SIG-M5 treated with dmso at 0.1 percent for 504 hours (cell line): ENCODE results near the gene RNU1-4.
"Not testable (repeated sequence)": the region's sequence is repeated elsewhere in the genome, so short reads cannot be mapped to it uniquely, and the experiment has no call there.

Source experiments
- DNase-seq: peaks from one replicate; lab custom pipeline; 2025; ENCODE audit not compliant: unreplicated experiment; lab: John Stamatoyannopoulos, UW

Gene RNU1-4

DNA sequence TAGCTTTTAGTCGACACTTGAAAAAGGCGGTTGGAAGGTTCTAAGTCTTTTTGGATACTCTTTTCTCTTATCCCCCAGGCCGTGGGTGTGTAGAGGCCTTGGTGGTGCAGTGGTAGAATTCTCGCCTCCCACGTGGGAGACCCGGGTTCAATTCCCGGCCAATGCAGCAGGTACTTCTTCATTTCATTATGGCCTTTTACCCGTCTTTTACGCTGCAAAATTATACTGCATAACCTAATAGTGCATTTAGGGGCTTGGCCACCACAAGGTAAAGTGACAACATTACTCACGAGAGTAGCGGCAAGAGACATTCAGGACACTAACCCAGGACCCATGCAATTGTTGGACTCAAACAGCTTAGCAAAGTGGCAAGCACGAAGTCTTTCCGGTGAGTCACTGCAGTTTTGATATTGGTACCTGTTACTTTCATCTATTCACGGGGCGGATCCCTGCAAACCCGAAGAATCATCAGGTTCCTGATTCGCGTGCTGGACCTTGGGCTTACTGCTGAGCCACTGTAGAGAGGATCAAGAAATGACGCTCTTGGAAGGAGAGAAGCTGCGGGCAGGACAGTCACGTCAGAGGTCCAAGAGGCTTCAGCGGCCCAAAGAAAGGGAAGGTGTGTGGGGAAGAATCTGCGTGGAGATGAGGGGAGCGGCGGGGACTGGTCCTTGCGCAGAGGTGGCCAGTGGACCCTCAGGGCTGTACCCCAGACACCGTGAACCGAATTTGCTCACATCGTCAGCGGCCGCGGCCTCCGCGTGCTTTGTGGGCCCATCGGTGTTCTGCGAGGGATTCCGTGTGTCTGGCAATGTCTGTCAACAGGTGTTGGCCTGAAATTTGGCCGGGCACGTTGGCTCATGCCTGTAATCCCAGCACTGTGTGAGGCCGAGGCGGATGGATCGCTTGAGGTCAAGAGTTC is 12.9 kb upstream of the RNU1-4 start:
- DNase-seq, result peak; percentile 33

DNA sequence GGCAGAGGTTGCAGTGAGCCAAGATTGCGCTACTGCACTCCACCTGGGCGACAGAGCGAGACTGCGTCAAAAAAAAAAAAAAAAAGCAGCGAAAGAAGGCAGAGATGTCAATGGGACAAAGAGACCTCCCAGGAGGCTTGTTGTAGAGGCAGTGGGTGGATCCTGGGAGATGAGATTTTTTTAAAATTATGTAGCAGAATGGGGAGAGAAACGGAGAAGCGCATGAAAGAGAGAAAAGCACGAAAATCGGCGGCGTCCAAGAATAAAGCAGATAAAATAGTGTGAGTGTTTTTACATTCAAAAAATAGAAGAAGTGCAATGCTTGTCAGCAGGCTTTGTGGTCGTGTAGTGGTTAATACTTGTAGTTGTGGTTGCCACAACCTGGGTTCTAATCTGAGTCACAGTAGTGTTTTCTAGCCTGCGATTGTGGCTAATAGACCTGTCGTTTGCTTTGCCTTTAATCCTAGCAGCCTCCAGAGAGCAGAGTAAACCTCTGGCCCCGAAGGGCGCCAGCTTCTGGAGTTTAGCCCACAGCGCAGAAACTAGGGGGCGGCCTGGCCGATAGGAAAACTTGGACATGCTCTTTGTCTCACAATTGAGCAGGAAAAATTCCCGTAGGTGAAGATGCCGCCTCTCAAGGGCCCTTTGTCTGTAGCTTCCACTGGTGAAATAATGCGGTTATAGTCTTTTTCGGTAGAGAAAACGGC is 11.9 kb upstream of the RNU1-4 start:
- DNase-seq, result not testable (repeated sequence)

DNA sequence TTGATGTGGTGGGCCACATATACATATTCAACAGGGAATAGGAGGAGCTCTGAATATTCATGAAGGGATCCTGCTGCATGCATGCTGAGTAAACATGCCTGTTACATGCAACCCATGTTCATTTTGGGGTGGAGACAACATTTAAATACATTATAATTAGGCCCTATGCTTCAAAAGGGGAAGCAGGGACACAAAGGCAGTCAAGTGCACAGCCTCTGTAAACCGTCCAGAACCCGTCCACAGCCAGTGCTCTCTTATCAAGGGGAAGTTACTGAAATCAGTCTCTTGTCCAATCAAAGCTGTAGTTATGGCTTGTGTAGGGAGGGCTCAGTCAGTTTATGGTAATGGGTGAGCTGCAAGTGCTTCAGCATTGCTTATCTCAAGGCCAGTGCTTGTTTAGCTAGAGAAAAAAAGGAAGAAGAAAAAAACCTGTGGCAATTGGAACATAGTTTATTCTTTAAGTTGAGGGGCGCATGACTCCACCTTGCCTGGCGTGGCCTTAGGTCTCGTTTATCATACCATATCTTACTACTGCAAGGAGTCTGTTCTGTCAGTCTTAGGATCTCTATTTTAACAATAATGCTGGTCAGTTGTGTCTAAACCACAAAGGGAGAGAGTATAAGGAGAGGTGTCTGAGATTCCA is 7.9 kb upstream of the RNU1-4 start:
- not testable (repeated sequence) for DNase-seq

DNA sequence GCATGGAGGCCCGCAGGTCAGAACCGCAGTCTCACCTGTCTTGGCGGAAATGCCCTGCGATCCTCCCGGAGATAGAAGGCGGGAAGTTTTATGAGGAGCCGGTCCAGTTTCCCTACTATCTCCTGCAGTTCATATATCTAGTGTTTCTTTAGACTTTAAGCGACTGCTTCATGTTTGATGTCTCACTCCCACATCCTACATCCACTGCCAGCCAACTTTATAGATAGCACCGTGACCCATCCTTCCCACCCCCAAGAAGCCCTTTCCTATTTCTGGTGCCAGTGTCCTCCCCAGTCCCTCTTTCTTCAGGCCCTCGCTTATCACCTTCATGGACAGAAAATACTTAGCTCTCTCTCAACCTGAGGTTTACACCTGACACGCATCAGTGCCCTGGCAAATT is 914 bp downstream of the RNU1-4 start:
- not testable (repeated sequence) for DNase-seq

DNA sequence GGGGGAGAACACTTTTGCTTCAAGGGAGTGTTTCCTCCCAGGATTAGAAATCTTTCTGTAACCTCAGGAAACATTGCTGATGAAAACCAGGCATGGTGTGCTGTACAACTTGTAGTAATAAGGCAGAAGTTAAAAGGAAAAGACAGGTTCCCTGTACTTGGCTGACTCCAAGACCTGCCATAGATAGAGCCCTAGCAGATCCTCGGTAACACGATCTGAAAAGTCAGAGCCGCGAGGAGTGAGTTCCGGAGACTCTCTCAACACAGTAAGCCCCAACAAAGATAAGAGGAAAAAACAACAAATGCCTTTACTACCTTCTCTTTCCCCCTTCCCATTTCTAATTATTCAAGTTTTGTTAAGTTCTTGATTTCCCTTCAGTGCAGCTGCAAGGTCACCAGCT is 7.3 kb downstream of the RNU1-4 start:
- DNase-seq, result not testable (repeated sequence)

DNA sequence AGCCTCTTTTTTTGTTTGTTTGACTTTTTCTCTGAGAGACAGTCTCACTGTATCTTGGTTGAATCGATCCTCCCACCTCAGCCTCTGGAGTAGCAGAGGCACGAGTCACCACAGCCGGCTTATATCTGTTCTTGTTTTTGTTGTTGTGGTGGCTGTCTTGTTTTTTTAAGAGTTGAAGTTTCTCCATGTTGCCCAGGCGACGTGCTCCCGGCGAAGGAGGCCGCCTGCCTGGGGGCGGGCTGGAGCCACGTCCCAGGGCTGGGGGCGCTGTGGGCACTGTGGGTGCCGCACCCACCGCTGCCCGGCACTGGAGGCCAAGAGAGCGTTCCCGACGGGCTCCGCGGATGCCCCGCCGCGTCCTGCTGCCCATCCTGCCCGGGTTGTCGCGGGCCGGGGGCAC is 8.4 kb downstream of the RNU1-4 start:
- DNase-seq, result not testable (repeated sequence)

DNA sequence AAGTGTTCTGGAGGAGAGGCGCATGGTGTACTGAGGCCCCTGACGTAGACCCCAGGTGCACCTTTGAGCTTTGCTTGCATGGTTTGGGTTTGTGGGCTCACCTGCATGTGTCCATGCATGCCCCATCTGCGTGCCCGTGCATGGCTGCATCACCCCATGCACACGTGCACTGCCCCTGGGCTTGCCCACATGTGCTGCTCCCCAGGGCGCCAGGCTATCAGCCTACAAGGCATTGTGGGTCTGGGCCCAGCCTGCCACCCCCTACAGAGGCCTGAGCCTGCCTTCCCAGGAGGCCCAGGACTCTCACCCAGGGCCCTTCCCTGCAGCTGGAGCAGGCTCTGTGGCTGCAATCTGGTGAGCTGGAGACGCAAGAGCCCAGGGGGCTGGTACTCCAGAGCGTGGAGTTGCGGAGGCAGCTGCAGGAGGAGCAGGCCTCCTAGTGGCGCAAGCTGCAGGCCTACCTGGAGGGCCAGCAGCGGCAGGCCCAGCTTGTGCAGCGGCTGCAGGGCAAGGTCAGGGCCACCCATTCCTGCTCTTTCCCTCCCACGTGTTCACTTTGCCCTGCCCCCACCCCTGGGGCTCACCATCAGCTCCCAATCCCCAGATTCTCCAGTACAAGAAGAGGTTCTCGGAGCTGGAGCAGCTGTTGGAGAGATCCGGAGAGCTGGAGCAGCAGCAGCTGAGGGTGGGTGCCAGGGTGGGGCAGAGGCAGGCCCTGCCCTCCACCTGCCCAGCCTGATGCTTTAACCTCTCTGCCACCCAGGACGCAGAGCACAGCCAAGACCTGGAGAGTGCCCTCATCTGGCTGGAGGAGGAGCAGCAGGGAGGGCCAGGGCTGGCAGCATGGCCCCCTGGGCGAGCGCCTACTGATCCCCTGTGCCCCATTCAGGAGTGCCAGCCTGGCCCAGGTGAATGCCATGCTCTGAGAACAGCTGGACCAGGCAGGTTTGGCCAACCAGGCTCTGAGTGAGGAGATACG is 9.9 kb downstream of the RNU1-4 start:
- DNase-seq, result not testable (repeated sequence)

DNA sequence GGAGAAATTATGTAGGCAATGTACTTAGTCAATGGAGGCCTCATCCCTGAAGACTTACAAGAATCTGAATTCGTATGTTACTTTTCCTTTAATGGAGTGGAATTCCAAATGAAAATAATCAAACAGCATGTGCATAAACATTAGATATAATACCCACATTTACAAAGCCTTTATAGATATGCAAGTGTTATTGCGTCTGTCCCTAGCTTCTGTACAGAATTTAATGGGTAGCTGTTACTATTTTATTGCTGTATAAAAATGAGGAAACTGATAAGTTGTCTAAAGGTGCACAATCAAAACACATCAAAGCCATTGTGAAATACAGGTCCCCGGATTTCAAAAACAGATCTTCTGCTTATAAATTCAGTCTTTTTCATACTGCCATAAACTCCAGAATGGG is 12.5 kb downstream of the RNU1-4 start:
- not testable (repeated sequence) for DNase-seq

DNA sequence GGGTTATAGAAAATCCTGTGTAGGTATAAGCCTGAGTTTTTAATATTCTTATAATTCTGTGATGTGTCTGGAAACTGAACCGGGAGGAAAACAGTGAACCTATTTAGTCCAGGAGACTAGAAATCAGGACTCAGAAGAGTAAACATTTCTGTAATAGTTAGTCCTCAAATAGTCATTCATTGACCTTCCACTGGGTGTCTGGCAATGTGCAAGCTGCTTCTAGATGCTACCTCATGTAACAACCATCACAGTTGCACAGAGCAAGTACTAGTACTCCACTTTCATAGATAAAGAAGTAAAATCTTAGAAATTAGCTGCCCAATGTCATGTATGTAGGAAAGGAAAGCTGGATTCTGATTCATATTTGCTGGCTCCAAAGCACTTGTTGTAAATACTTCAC is 15.1 kb downstream of the RNU1-4 start:
- DNase-seq, result not testable (repeated sequence)

DNA sequence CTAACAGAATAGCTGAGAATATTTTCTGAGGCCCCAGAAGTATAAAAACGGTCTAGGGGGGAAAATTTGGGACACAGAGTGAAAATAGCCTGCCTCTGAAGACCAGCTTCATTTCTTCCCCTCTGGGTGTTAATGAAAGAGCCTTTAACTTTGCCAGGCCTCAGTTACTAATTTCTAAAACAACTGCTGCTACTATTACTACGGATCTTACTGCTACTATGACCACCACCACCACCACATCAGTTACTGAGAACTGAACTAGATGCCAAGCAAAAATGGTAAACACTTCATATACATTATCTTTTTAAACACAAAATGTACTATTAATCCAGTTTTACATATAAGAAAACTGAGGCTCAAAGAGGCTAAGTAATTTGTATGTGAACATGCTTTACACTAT is 15.6 kb downstream of the RNU1-4 start:
- DNase-seq, result not testable (repeated sequence)

DNA sequence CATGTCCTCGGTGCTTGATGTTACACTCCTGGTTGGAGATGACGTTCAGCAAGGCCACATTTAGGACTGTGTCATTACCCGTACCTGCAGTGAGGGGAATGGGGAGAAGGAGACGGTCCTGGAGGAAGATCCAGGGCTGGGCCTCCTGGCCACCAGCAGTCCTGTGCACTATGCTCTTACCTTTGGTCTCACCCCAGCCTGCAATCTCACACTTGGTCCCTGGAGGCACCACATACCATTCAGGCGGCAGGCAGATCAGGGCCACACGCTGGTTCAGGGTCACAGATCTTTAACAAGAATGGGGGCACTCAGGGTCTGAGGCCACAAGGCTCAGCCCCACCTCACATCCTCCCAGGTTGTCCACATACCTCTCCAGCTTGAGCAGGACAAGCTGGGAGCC is 17.3 kb downstream of the RNU1-4 start:
- DNase-seq, result not testable (repeated sequence)

DNA sequence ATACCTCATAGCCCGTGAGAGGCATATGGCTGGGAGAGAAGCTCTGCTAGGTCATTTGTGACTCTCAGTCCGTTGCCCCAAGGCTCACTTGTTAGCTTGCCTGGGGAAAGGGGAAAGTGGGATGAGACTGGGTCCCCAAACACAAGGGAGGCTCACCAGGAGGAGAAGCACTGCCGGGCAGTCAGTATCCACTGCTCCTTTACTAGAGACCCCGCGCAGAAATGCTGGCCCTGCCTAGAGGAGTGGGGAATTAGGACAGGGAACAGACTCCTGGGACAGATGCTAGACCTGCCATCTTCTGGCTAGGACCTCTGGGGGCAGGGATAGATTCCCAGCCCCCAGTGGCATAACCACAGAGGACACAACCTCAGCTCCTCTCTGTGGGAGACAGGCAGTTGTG is 17.7 kb downstream of the RNU1-4 start:
- DNase-seq, result not testable (repeated sequence)

DNA sequence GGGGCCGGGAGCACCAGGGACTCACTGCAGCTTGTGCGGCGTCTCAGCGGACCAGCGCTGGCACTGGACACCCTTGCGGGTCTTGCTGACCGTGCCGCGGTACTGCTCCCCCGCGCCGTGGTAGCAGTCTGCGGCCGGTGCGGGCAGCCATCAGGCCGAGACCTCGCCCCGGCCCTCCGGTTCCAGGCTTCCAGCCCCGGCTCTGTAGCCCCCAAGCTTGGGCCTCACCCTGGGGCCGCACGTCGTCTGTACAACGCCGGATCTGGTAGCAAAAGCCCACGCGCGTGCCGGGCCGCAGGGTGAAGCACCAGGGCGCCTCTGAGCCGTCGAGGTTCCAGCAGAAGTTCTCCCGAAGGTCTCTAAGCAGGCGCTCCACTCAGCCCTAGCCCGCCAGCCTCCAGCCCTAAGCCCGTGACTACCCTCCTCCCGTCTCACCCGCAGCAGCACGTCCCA is 18.8 kb downstream of the RNU1-4 start:
- DNase-seq, result not testable (repeated sequence)

DNA sequence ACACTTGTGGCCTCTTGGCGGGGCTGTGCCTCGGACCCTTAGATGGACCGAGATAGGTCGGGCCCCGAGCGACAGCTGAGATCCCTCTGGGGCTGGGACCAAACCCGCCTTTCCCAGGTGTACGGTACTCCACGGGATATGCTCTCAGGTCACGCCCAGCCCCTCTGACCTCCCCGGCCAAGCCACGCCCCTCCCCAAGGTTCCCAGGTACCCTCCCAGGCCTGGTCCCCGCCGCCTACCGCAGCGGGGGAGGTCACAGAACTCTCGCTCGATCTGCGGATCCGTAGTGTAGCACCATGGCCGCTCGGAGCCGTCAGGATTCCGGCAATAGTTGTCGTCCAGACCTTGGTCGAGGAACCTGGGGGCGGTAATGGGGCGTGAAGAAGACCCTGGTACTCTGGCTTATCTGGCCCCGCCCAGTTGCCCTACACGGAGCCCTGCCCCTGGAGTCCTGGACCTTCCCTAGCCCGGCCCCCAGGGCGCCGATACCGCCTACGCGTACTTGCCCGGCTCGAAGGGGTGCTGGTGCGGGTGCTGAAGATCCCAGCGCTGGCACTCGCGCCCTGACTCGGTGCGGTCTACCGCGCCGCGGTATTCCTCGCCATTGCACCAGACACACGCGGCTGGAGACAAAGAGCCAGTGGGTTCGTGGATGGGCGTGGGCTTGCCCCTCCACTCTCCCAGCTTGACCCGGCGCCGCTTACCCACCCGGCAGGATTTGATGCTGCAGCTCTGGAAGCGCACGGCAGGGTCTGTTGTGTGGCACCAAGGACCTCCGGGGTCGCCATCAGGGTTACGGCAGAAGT is 19.5 kb downstream of the RNU1-4 start:
- not testable (repeated sequence) for DNase-seq

DNA sequence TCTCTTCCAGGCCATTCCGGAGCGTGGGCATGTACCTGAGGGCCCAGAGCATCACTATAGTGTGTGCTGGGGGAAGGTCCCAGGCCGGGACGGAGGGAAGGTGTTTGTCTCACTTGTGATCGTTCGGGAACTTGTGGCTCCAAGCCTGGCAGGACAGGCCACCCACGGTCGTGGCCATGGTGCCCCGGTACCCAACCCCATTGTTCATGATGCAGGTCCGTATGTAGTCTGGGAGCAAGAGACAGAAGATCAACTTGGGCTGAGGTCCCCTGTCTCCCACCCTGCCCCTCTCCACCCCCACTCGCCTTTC is 20.1 kb downstream of the RNU1-4 start:
- DNase-seq, result not testable (repeated sequence)

DNA sequence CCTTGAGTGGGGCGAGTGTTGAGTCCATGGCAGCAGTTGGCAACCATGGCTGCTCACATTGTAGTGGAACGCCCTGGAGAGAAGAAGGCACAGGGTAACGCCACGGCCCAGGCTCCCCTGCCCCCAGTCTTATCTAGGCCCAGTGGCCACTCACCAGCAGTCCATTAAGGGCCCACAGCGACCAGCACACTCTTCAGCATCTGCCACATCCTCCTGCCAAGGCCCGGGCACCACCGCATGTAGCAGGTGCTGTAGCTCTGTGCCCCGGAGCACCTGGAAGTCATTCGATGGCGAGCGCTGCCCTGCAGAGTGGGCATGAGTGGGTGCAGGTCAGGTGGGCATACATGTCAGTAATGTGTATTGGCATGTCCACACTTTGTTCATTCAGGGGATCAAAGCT is 20.5 kb downstream of the RNU1-4 start:
- not testable (repeated sequence) for DNase-seq

DNA sequence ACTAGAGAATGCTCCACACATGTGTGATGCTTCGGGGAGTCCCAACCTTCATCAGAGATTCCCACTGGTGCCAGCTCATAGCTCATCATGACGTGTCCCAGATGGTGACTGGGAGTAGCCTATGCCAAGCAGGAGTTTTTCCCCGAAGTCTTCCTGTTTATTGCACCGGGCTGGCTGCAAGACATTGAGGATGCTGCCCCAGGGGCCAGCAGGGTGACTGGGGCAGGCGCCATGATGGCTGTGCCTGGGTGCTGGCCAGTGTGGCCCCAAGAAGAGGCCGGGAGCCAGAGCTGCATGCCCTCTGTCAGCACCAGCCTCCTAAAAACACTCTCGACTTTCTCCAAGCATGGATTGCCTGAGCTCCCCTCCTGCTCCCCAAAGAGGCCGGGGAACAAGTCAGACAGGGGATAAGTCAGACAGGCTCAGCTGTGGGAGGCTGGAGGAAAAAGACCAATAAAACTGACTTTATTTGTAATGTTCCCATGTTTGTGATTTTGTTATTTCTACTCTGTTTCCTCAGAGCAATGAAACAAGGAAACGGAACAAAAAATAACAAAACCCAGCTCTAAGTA is 24.0 kb downstream of the RNU1-4 start:
- DNase-seq, result not testable (repeated sequence)

DNA sequence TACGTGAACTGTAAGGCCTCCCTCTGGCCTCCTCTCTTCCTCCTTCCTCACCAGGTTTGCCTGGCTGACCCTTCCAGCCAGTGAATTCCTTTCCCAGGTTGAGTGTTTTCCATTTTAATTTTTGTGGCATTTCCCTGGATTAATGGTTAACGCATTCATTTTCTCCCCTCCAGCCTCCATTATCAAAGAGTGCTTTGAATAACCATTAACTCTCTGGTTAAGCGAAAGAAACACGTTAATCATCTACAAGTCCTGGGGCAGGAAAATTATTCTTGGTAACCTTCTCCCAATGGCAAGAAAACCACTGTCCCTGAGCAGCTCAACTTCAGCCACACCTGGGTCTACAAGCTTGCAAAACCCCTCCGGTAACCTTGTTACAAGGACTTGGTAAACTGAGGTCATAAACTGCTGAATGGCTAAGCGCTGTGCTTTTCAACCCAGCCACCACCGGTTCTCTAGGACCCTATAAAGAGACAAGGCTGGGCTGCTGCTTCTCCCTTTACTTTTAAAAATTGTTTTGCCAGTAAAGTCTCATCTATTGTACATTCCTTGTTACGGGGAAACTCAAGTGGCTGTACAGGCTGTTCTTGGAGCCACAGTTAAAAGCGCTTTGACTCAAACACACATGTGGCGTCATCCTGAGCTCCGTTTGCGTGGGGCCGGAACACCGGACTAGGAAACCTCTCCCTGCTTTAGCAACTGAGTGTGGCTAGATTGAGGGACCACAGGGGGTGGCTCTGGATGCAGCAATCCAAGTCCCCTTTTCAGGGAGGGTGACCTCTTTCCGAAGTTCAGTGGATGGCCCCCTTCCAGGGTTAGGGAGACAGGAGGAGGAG is 24.7 kb downstream of the RNU1-4 start:
- DNase-seq, result not testable (repeated sequence)
